H1 (cell line): Measurements from ENCODE around the gene SBF1. TPM values are rescaled to one million over a fixed set of nuclear protein-coding genes. Genes with fewer than 3 reads are reported as not detected.
A peak's percentile ranks its signal among the peaks of the same experiment; 100 is the strongest.

Experiments used
- CTCF ChIA-PET: fragments of 300-600 bp; sonication (Branson Sonifier 250); formaldehyde crosslinking; loops from one replicate; lab custom pipeline; 2021; ENCODE audit not compliant: partially characterized antibody; lab: Charles Lee
- POLR2A ChIA-PET: fragments of 300-600 bp; sonication (Branson Sonifier 250); formaldehyde crosslinking; loops from one replicate; lab custom pipeline; 2021; ENCODE audit warnings: inconsistent platforms; ENCODE audit not compliant: partially characterized antibody; lab: Charles Lee
- DNase-seq, 2 experiments: peaks; one replicate each; pipeline versions ENCODE4 v3.0.0 to v3.0.0-alpha.2; 2010 to 2022; ENCODE audit warnings: low spot score in 2 of 2, low read depth in 1 of 2, mixed read lengths in 1 of 2
- FAIRE-seq: peaks from 2 replicates; lab custom pipeline; 2011; peaks lifted over from hg19 to GRCh38; lab: Jason Lieb, UNC
- H2AFZ ChIP-seq: 2 replicates; pipeline ENCODE4 v1.8.1; 2012; ENCODE audit warnings: low read length, inconsistent platforms
- H2AK5ac ChIP-seq: 2 replicates; pipeline ENCODE4 v1.6.1; 2013; ENCODE audit warnings: low read depth, low read length
- H2BK120ac ChIP-seq: replicated peaks from 2 replicates; pipeline ENCODE3; 2013; ENCODE audit warnings: low read depth, low read length, inconsistent platforms
- H2BK12ac ChIP-seq: 2 replicates; pipeline ENCODE4 v1.6.1; 2013; ENCODE audit warnings: low read depth, low read length
- H2BK15ac ChIP-seq: 2 replicates; pipeline ENCODE4 v1.6.1; 2013; ENCODE audit warnings: low read length
- H2BK20ac ChIP-seq: 2 replicates; pipeline ENCODE4 v1.6.1; 2013; ENCODE audit warnings: low read length
- H2BK5ac ChIP-seq: 2 replicates; pipeline ENCODE4 v1.6.1; 2013; ENCODE audit warnings: low read depth, low read length
- H3K14ac ChIP-seq: 2 replicates; pipeline ENCODE4 v1.6.1; 2013; ENCODE audit warnings: inconsistent platforms; ENCODE audit not compliant: insufficient read length
- H3K18ac ChIP-seq: 2 replicates; pipeline ENCODE4 v1.6.1; 2013; ENCODE audit warnings: low read length; ENCODE audit errors: extremely low read depth
- H3K23ac ChIP-seq: 2 replicates; pipeline ENCODE4 v1.6.1; 2013; ENCODE audit warnings: inconsistent platforms; ENCODE audit not compliant: insufficient read length
- H3K23me2 ChIP-seq: 2 replicates; pipeline ENCODE4 v1.6.1; 2013; ENCODE audit warnings: low read depth, low read length
- H3K27ac ChIP-seq: 2 replicates; pipeline ENCODE4 v1.6.1; 2011; ENCODE audit warnings: low read depth, low read length, inconsistent platforms
- H3K27me3 ChIP-seq, 4 experiments: replicated peaks in 1 of 4; 1 replicate in 1 of 4; 2 replicates in 3 of 4; pipeline versions ENCODE4 v1.6.1 to v1.8.1; 2011 to 2013; ENCODE audit warnings: low read length in 3 of 4, mild to moderate bottlenecking in 3 of 4, inconsistent platforms in 2 of 4, mixed read lengths in 2 of 4, moderate library complexity in 1 of 4; ENCODE audit not compliant: control insufficient read depth in 3 of 4, insufficient read depth in 3 of 4; ENCODE audit errors: extremely low read depth in 1 of 4
- H3K36me3 ChIP-seq, 4 experiments: 2 replicates each; pipeline versions ENCODE4 v1.6.1 to v1.8.1; 2011 to 2013; ENCODE audit warnings: mild to moderate bottlenecking in 4 of 4, low read length in 3 of 4, moderate library complexity in 2 of 4, control low read depth in 1 of 4, inconsistent platforms in 1 of 4; ENCODE audit not compliant: insufficient read depth in 4 of 4, control insufficient read depth in 2 of 4
- H3K4ac ChIP-seq: replicated peaks from 2 replicates; pipeline ENCODE3; 2013; ENCODE audit warnings: low read length, low read depth, mixed read lengths, inconsistent platforms; ENCODE audit not compliant: insufficient read length
- H3K4me1 ChIP-seq, 4 experiments: replicated peaks in 1 of 4; 1 replicate in 1 of 4; 2 replicates in 3 of 4; pipeline versions ENCODE4 v1.6.1 to v1.8.1; 2011 to 2013; ENCODE audit warnings: low read length in 3 of 4, inconsistent platforms in 2 of 4, mixed read lengths in 1 of 4; ENCODE audit not compliant: insufficient read depth in 4 of 4, control insufficient read depth in 3 of 4
- H3K4me2 ChIP-seq, 2 experiments: 2 replicates each; pipeline versions ENCODE4 v1.6.1 to v1.8.1; 2011 to 2013; ENCODE audit warnings: low read depth in 2 of 2, low read length in 2 of 2, control low read depth in 1 of 2, inconsistent platforms in 1 of 2, mild to moderate bottlenecking in 1 of 2; ENCODE audit not compliant: insufficient read depth in 1 of 2
- H3K4me3 ChIP-seq, 4 experiments: fragments of 200-600, 300-600 bp in 1 of 4; sonication (generic), shearing (Covaris generic), sonication (Bioruptor Twin) in 1 of 4; 2 replicates each; pipeline versions ENCODE4 v1.5.1 to v1.8.1; 2011 to 2016; ENCODE audit warnings: low read length in 4 of 4, low read depth in 3 of 4, control low read depth in 2 of 4, inconsistent platforms in 2 of 4, mild to moderate bottlenecking in 2 of 4, mixed read lengths in 1 of 4, moderate library complexity in 1 of 4; ENCODE audit not compliant: insufficient read depth in 2 of 4; ENCODE audit errors: extremely low read depth in 1 of 4
- H3K56ac ChIP-seq: replicated peaks from 2 replicates; pipeline ENCODE3; 2013; ENCODE audit warnings: low read depth, mild to moderate bottlenecking, mixed read lengths, low read length, inconsistent platforms; ENCODE audit not compliant: insufficient read length
- H3K79me1 ChIP-seq: 2 replicates; pipeline ENCODE4 v1.6.1; 2013; ENCODE audit warnings: low read depth, low read length, control low read depth
- H3K79me2 ChIP-seq, 2 experiments: 2 replicates each; pipeline versions ENCODE4 v1.6.1 to v1.8.1; 2012 to 2013; ENCODE audit warnings: low read length in 2 of 2, mild to moderate bottlenecking in 2 of 2, inconsistent platforms in 1 of 2; ENCODE audit not compliant: insufficient read depth in 2 of 2, control insufficient read depth in 1 of 2
- H3K9ac ChIP-seq, 4 experiments: replicated peaks in 1 of 4; 1 replicate in 1 of 4; 2 replicates in 3 of 4; pipeline versions ENCODE4 v1.6.1 to v1.8.1; 2011 to 2013; ENCODE audit warnings: low read depth in 3 of 4, low read length in 3 of 4, control low read depth in 2 of 4, mild to moderate bottlenecking in 2 of 4, moderate library complexity in 2 of 4, inconsistent platforms in 1 of 4; ENCODE audit errors: extremely low read depth in 1 of 4
- H3K9me3 ChIP-seq, 2 experiments: 2 replicates each; pipeline versions ENCODE4 v1.6.1 to v1.8.1; 2012 to 2013; ENCODE audit warnings: mild to moderate bottlenecking in 2 of 2, moderate library complexity in 2 of 2, control low read depth in 1 of 2, inconsistent platforms in 1 of 2, low read depth in 1 of 2, low read length in 1 of 2, mixed read lengths in 1 of 2; ENCODE audit not compliant: insufficient read depth in 2 of 2
- H4K20me1 ChIP-seq, 2 experiments: replicated peaks in 1 of 2; 2 replicates each; pipeline versions ENCODE3 to v1.8.1; 2011 to 2013; ENCODE audit warnings: inconsistent platforms in 2 of 2, low read length in 2 of 2, mild to moderate bottlenecking in 1 of 2; ENCODE audit not compliant: insufficient read depth in 2 of 2, control insufficient read depth in 1 of 2
- H4K5ac ChIP-seq: 2 replicates; pipeline ENCODE4 v1.6.1; 2013; ENCODE audit warnings: low read length, low read depth, mixed read lengths, inconsistent platforms; ENCODE audit not compliant: insufficient read length
- H4K8ac ChIP-seq: 2 replicates; pipeline ENCODE4 v1.8.0; 2013; ENCODE audit warnings: mild to moderate bottlenecking, moderate library complexity, low read length, inconsistent platforms; ENCODE audit not compliant: insufficient read depth; ENCODE audit errors: extremely low read depth
- H4K91ac ChIP-seq: replicated peaks from 2 replicates; pipeline ENCODE3; 2013; ENCODE audit warnings: low read length, mixed read lengths, inconsistent platforms; ENCODE audit not compliant: insufficient read length
- POLR2A ChIP-seq, 2 experiments: IDR thresholded peaks; 1 replicate in 1 of 2; 2 replicates in 1 of 2; pipeline ENCODE4 v1.6.1; 2011; ENCODE audit warnings: low read depth in 2 of 2, low read length in 2 of 2, mild to moderate bottlenecking in 2 of 2; ENCODE audit errors: control extremely low read depth in 1 of 2
- RAD21 ChIP-seq, 2 experiments: IDR thresholded peaks in 1 of 2; conservative IDR thresholded peaks in 1 of 2; 2 replicates each; pipeline ENCODE4 v1.6.1; 2011; ENCODE audit warnings: low read depth in 2 of 2, low read length in 2 of 2, improper control_type of control experiment in 1 of 2, inconsistent platforms in 1 of 2, mild to moderate bottlenecking in 1 of 2, moderate library complexity in 1 of 2
- SP2 ChIP-seq: IDR thresholded peaks from 2 replicates; pipeline ENCODE4 v1.6.1; 2012; ENCODE audit warnings: mild to moderate bottlenecking, low read length, inconsistent platforms
- WGBS, 2 experiments: shearing (Covaris generic) in 1 of 2; methylation state at CpG; one replicate each; pipeline versions ENCODE4 v1.1.6 to v1.1.7; 2013 to 2015; ENCODE audit warnings: low lambda C conversion rate in 2 of 2, mixed read lengths in 2 of 2, inconsistent platforms in 1 of 2, low coverage in 1 of 2, missing lambda C conversion rate in 1 of 2; ENCODE audit not compliant: insufficient replicate concordance in 2 of 2, insufficient coverage in 1 of 2, insufficient read length in 1 of 2; ENCODE audit errors: extremely low coverage in 1 of 2, missing lambda C conversion rate in 1 of 2; 5-methylcytosine and 5-hydroxymethylcytosine counted together
- polyA plus RNA-seq, 7 experiments: library from polyadenylated mRNA; depleted of rRNA in 3 of 7; stranded (reverse) in 5 of 7; unstranded in 2 of 7; fragments of >200 nt in 5 of 7; fragments of 200-250 nt in 2 of 7; gene quantifications; 1 replicate in 5 of 7; 2 replicates in 1 of 7; 4 replicates in 1 of 7; pipeline versions ENCODE4 v1.2.1 to v1.2.3, GENCODE V29; 2011 to 2013; ENCODE audit warnings: missing spikeins in 2 of 7, mixed read lengths in 2 of 7
- total RNA-seq: library from RNA; stranded (reverse); fragmentation: NEBNext Ultra II Directional; extraction: Animal tissue kit (Norgen Biotek cat#: 25700); gene quantifications from 2 replicates; pipeline ENCODE4 v1.2.1, GENCODE V29; 2021
- TF ChIP-seq, protein P1 (sequence below), 3 experiments: IDR thresholded peaks; 1 replicate in 2 of 3; 2 replicates in 1 of 3; pipeline versions ENCODE4 v1.5.1 to v1.6.1; 2011; ENCODE audit warnings: low read length in 3 of 3, mild to moderate bottlenecking in 3 of 3, inconsistent platforms in 2 of 3, low read depth in 1 of 3, moderate library complexity in 1 of 3; ENCODE audit not compliant: insufficient read depth in 1 of 3; ENCODE audit errors: control extremely low read depth in 1 of 3

Gene SBF1
- total and polyA plus RNA-seq, 2 of the 8 experiments (the other 6 are each of a cell fraction or from before 2014, with no cell fraction given) = 29.1 to 71.5 TPM

DNA sequence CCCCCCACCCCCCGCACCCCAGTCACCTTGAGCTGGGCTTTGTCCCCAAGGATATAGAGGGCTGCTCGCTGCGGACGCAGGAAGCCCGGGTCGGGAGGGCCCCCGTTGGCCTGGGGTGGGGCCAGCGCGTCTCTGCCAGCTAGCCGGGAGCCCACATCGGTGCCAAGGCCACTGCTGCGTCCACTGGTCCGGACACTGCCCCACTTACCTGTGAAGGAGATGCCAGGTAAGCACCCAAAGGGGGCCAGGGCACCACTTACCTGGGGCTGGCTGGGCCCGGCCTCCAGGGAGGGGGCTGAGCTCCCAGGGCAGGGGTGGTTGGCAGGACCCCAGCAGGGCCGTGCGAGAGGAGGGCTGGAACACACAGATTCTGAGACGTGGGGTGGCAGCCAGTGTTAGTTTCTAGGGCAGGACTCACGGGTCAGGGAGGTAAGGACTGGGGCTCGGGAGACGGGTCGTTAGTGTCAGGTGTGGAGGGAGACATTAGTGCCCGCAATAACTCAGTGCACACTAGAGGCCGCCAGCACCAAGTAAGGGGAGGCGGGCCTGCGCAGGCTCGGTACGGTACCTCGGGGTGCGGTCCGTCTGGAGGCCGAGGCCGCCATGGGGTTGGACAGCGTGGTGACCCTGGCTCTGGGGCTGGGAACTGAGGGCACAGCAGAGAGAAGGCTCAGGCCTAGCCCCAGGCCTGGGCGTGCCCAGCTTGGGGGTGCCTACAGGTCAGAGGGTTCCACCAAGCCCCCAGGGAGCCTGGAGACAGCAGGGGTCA is 18.2 kb downstream of the SBF1 start:
- H4K91ac ChIP-seq = no peak overlapping the region
- no peak overlapping the region for H2BK120ac ChIP-seq
- H3K79me2 ChIP-seq = no peaks in the 10 kb centered on the region
- no peak overlapping the region for H3K23ac ChIP-seq
- no peak overlapping the region for H2BK5ac ChIP-seq
- peaks cover 8 to 53% (median 27%) of the 10 kb centered on the region in 4 experiments for H3K36me3 ChIP-seq
- no peak overlapping the region for H2AFZ ChIP-seq
- H4K5ac ChIP-seq = no peak overlapping the region
- no peak overlapping the region for H3K9ac ChIP-seq
- 88% methylated on average over 31 of the region's 34 CpGs; no CpG with 5 or more reads in 1 of the 2 experiments for WGBS, 2 experiments
- no peak overlapping the region for H3K4ac ChIP-seq
- H3K4me1 ChIP-seq = no peaks in the 10 kb centered on the region
- POLR2A ChIA-PET = interaction anchor here (0.7 to 1.7 kb wide), 4 partner anchors 12 to 28 kb away, joined by 3 to 5 read pairs (median 4); partner anchors contain the start of gene ADM2
- TF ChIP-seq, protein P1, sequence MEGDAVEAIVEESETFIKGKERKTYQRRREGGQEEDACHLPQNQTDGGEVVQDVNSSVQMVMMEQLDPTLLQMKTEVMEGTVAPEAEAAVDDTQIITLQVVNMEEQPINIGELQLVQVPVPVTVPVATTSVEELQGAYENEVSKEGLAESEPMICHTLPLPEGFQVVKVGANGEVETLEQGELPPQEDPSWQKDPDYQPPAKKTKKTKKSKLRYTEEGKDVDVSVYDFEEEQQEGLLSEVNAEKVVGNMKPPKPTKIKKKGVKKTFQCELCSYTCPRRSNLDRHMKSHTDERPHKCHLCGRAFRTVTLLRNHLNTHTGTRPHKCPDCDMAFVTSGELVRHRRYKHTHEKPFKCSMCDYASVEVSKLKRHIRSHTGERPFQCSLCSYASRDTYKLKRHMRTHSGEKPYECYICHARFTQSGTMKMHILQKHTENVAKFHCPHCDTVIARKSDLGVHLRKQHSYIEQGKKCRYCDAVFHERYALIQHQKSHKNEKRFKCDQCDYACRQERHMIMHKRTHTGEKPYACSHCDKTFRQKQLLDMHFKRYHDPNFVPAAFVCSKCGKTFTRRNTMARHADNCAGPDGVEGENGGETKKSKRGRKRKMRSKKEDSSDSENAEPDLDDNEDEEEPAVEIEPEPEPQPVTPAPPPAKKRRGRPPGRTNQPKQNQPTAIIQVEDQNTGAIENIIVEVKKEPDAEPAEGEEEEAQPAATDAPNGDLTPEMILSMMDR (IDR thresholded peaks at IDR 0.05; ENCODE audit: control extremely low read depth in 1 of 3, insufficient read depth in 1 of 3, low read depth in 1 of 3, low read length in 3 of 3) = peak; percentile 53 to 76 (median 63)
- TF ChIP-seq SP2 (no peak), POLR2A (IDR thresholded peaks at IDR 0.05; ENCODE audit: control extremely low read depth in 1 of 2, low read depth in 2 of 2, low read length in 2 of 2) (no peak), RAD21 (IDR thresholded peaks at IDR 0.05 in 1 of 2, conservative IDR thresholded peaks at IDR 0.05 in 1 of 2; ENCODE audit: low read depth in 2 of 2, low read length in 2 of 2) (peak; percentile 56 to 64)
- no peak overlapping the region for H2BK20ac ChIP-seq
- H3K79me1 ChIP-seq = no peaks in the 10 kb centered on the region
- no peaks in the 10 kb centered on the region for H3K23me2 ChIP-seq
- H2AK5ac ChIP-seq = no peak overlapping the region
- no peaks in the 10 kb centered on the region for H3K9me3 ChIP-seq
- no peak overlapping the region for H3K4me3 ChIP-seq
- no peak overlapping the region for H3K4me2 ChIP-seq
- H2BK15ac ChIP-seq = no peak overlapping the region
- H3K27ac ChIP-seq = no peak overlapping the region
- H3K27me3 ChIP-seq = no peaks in the 10 kb centered on the region; a peak in 1 of 7 replicates
- CTCF ChIA-PET = interaction anchor here (0.6 to 6.0 kb wide), 13 partner anchors 13 to 586 kb away, joined by 3 to 60 read pairs (median 4); partner anchors contain the start of gene MIOX
- FAIRE-seq (no peak), DNase-seq (no peak)
- no peak overlapping the region for H3K14ac ChIP-seq
- H3K18ac ChIP-seq = no peak overlapping the region
- H2BK12ac ChIP-seq = no peak overlapping the region
- H3K56ac ChIP-seq = no peak overlapping the region
- H4K20me1 ChIP-seq = peaks cover 13 to 14% of the 10 kb centered on the region in 2 experiments
- no peak overlapping the region for H4K8ac ChIP-seq
